GM23338 (cell line): ENCODE results near the gene KLHL41. TPM values are rescaled to one million over a fixed set of nuclear protein-coding genes. Genes with fewer than 3 reads are reported as not detected.

ENCODE experiments used
- ATAC-seq: fragments of 200-7000 bp; cut with Tn5 transposase; 3 replicates; pipeline ENCODE4 v1.9.1; 2020
- DNase-seq: peaks from one replicate; pipeline ENCODE4 v3.0.0-alpha.2; 2015; ENCODE audit warnings: low spot score
- H2AFZ ChIP-seq: fragments of 200-600 bp; sonication (generic); 2 replicates; pipeline ENCODE4 v1.8.0; 2016; ENCODE audit warnings: antibody characterized with exemption, mild to moderate bottlenecking, moderate library complexity
- H3F3A ChIP-seq: fragments of 200-600 bp; sonication (generic); replicated peaks from 2 replicates; pipeline ENCODE4 v1.8.0; 2017; ENCODE audit warnings: antibody characterized with exemption, mixed run types, low read depth
- H3K27ac ChIP-seq: fragments of 200-600 bp; sonication (generic); 2 replicates; pipeline ENCODE4 v1.6.1; 2016; ENCODE audit warnings: low read depth
- H3K27me3 ChIP-seq: fragments of 200-600 bp; sonication (generic); 2 replicates; pipeline ENCODE4 v1.8.0; 2016; ENCODE audit warnings: mild to moderate bottlenecking, mixed run types, moderate library complexity; ENCODE audit not compliant: insufficient read depth
- H3K36me3 ChIP-seq: fragments of 200-600 bp; sonication (generic); 2 replicates; pipeline ENCODE4 v1.8.0; 2016; ENCODE audit warnings: mild to moderate bottlenecking; ENCODE audit not compliant: insufficient read depth
- H3K4me1 ChIP-seq: fragments of 200-600 bp; sonication (generic); 2 replicates; pipeline ENCODE4 v1.8.0; 2016; ENCODE audit warnings: mild to moderate bottlenecking, moderate library complexity; ENCODE audit not compliant: insufficient read depth
- H3K4me2 ChIP-seq: fragments of 200-600 bp; sonication (generic); 2 replicates; pipeline ENCODE4 v1.7.1; 2017; ENCODE audit warnings: mixed run types
- H3K4me3 ChIP-seq: fragments of 200-600 bp; sonication (generic); 2 replicates; pipeline ENCODE4 v1.6.1; 2016; ENCODE audit warnings: mixed run types
- H3K79me2 ChIP-seq: fragments of 200-600 bp; sonication (generic); replicated peaks from 2 replicates; pipeline ENCODE4 v1.8.0; 2017; ENCODE audit warnings: mild to moderate bottlenecking; ENCODE audit not compliant: insufficient read depth
- H3K9me2 ChIP-seq: fragments of 200-600 bp; sonication (generic); 2 replicates; pipeline ENCODE4 v1.8.0; 2017; ENCODE audit not compliant: insufficient read depth
- H4K20me1 ChIP-seq: fragments of 200-600 bp; sonication (generic); replicated peaks from 2 replicates; pipeline ENCODE4 v1.8.0; 2017; ENCODE audit warnings: mild to moderate bottlenecking; ENCODE audit not compliant: insufficient read depth
- H3K27ac Mint-ChIP-seq: 2 replicates; pipeline ENCODE4 v1.8.0; 2020; ENCODE audit warnings: inconsistent platforms, mild to moderate bottlenecking, moderate library complexity, mixed read lengths
- H3K27me3 Mint-ChIP-seq: 3 replicates; pipeline ENCODE4 v1.8.0; 2022; ENCODE audit warnings: low read depth, mild to moderate bottlenecking, moderate library complexity, mixed read lengths, inconsistent platforms; ENCODE audit not compliant: insufficient read depth, poor library complexity
- H3K36me3 Mint-ChIP-seq: 3 replicates; pipeline ENCODE4 v1.8.0; 2021; ENCODE audit warnings: low read depth, mild to moderate bottlenecking, inconsistent platforms, moderate library complexity, mixed read lengths
- H3K4me1 Mint-ChIP-seq: 3 replicates; pipeline ENCODE4 v1.8.0; 2020; ENCODE audit warnings: mild to moderate bottlenecking, inconsistent platforms, mixed read lengths
- H3K4me3 Mint-ChIP-seq: 3 replicates; pipeline ENCODE4 v1.8.0; 2021; ENCODE audit warnings: moderate library complexity, mild to moderate bottlenecking, inconsistent platforms, mixed read lengths
- H3K9me3 Mint-ChIP-seq: 3 replicates; pipeline ENCODE4 v1.8.0; 2020; ENCODE audit warnings: moderate library complexity, mild to moderate bottlenecking, inconsistent platforms, mixed read lengths
- CREB1 ChIP-seq: fragments of 250-450 bp; sonication (Bioruptor Pico); IDR thresholded peaks from 2 replicates; pipeline ENCODE4 v1.5.0; 2020; ENCODE audit warnings: low read depth, mild to moderate bottlenecking, moderate library complexity
- ETS1 ChIP-seq: IDR thresholded peaks from 2 replicates; pipeline ENCODE4 v1.6.1; 2016; ENCODE audit warnings: antibody characterized with exemption
- EZH2 ChIP-seq: fragments of 200-600 bp; sonication (generic); IDR thresholded peaks from one replicate; pipeline ENCODE4 v1.8.0; 2017; ENCODE audit warnings: antibody characterized with exemption, mild to moderate bottlenecking, low read depth; ENCODE audit not compliant: unreplicated experiment
- EZH2phosphoT487 ChIP-seq: fragments of 200-600 bp; sonication (generic); IDR thresholded peaks from one replicate; pipeline ENCODE4 v1.8.1; 2018; ENCODE audit warnings: antibody characterized with exemption; ENCODE audit not compliant: unreplicated experiment
- JUNB ChIP-seq: IDR thresholded peaks from one replicate; pipeline ENCODE4 v1.6.1; 2016; ENCODE audit warnings: antibody characterized with exemption; ENCODE audit not compliant: unreplicated experiment
- NANOG ChIP-seq: IDR thresholded peaks from 2 replicates; pipeline ENCODE4 v1.6.1; 2016; ENCODE audit warnings: antibody characterized with exemption, borderline replicate concordance
- REST ChIP-seq: IDR thresholded peaks from one replicate; pipeline ENCODE4 v1.6.1; 2018; ENCODE audit warnings: antibody characterized with exemption; ENCODE audit not compliant: unreplicated experiment
- STAT1 ChIP-seq: IDR thresholded peaks from one replicate; pipeline ENCODE4 v1.6.1; 2016; ENCODE audit warnings: antibody characterized with exemption; ENCODE audit not compliant: unreplicated experiment
- ZNF331 ChIP-seq: fragments of 250-450 bp; sonication (Bioruptor Pico); IDR thresholded peaks from 2 replicates; pipeline ENCODE4 v1.5.0; 2020; ENCODE audit warnings: low read depth, mild to moderate bottlenecking, moderate library complexity
- polyA plus RNA-seq: library from polyadenylated mRNA; unstranded; fragments of >200 nt; fragmentation: Nextera tagmentation; extraction: Ambion mirVana; gene quantifications from 2 replicates; pipeline ENCODE4 v1.2.1, GENCODE V29; 2016
- total RNA-seq: library from RNA; depleted of rRNA; stranded (reverse); fragments of >200 nt; shearing (Covaris generic); gene quantifications from 2 replicates; pipeline ENCODE4 v1.2.3, GENCODE V29; 2014
- TF ChIP-seq, protein P1 (sequence below): fragments of 250-450 bp; sonication (Bioruptor Pico); IDR thresholded peaks from 2 replicates; pipeline ENCODE4 v1.5.0; 2020; ENCODE audit warnings: mild to moderate bottlenecking, moderate library complexity

The KLHL41 gene
- total and polyA plus RNA-seq, 2 experiments from 2014 or later, result not detected

- Mint-ChIP-seq H3K27ac (no peak overlapping the region), H3K4me1 (no peaks in the 10 kb centered on the region), H3K4me3 (no peak overlapping the region), H3K27me3 (peaks cover 5% of the 10 kb centered on the region), H3K36me3 (peaks cover 3% of the 10 kb centered on the region; the same call in 2 of the 3 replicates), H3K9me3 (peaks cover 4% of the 10 kb centered on the region; the same call in 1 of the 3 replicates)
- Histone ChIP-seq H3K27me3 (peaks cover 19% of the 10 kb centered on the region), H3K36me3 (no peaks in the 10 kb centered on the region), H3K4me2 (no peak overlapping the region), H3F3A (no peaks in the 10 kb centered on the region), H3K9me2 (no peaks in the 10 kb centered on the region), H3K4me1 (no peaks in the 10 kb centered on the region), H3K27ac (no peak overlapping the region), H3K79me2 (no peaks in the 10 kb centered on the region), H3K4me3 (no peak overlapping the region), H2AFZ (no peak overlapping the region), H4K20me1 (no peaks in the 10 kb centered on the region)
- no peak for ATAC-seq
- TF ChIP-seq EZH2phosphoT487 (no peak), EZH2 (no peak), ETS1 (no peak), JUNB (no peak), NANOG (no peak), REST (no peak), CREB1 (CRISPR knock-in tag) (no peak), ZNF331 (CRISPR knock-in tag) (no peak)
- no peak for DNase-seq
Measured at GRCh38 chr2:169486487-169486886, 23.0 kb upstream of the KLHL41 start.

GRCh38 chr2:169490834-169491233 lies 18.7 kb upstream of the KLHL41 start:
- peaks cover 3% of the 10 kb centered on the region; the same call in 2 of the 3 replicates for H3K36me3 Mint-ChIP-seq
- no peaks in the 10 kb centered on the region for H3K79me2 ChIP-seq
- H3K36me3 ChIP-seq, result no peaks in the 10 kb centered on the region
- H3K27ac Mint-ChIP-seq, result no peak overlapping the region
- ATAC-seq (no peak), DNase-seq (no peak)
- H4K20me1 ChIP-seq, result no peaks in the 10 kb centered on the region
- no peaks in the 10 kb centered on the region for H3K27me3 ChIP-seq
- H2AFZ ChIP-seq, result no peak overlapping the region
- peaks cover 4% of the 10 kb centered on the region; the same call in 1 of the 3 replicates for H3K9me3 Mint-ChIP-seq
- H3K4me3 ChIP-seq, result no peak overlapping the region
- H3K9me2 ChIP-seq, result no peaks in the 10 kb centered on the region
- no peak overlapping the region for H3K4me3 Mint-ChIP-seq
- H3K27me3 Mint-ChIP-seq, result peaks cover 2% of the 10 kb centered on the region
- no peaks in the 10 kb centered on the region for H3K4me1 ChIP-seq
- no peak overlapping the region for H3K4me2 ChIP-seq
- no peaks in the 10 kb centered on the region for H3F3A ChIP-seq
- no peak overlapping the region for H3K27ac ChIP-seq
- H3K4me1 Mint-ChIP-seq, result no peaks in the 10 kb centered on the region
- TF ChIP-seq STAT1 (no peak), EZH2 (no peak), ETS1 (no peak), CREB1 (CRISPR knock-in tag) (no peak), EZH2phosphoT487 (no peak)
- TF ChIP-seq, protein P1, sequence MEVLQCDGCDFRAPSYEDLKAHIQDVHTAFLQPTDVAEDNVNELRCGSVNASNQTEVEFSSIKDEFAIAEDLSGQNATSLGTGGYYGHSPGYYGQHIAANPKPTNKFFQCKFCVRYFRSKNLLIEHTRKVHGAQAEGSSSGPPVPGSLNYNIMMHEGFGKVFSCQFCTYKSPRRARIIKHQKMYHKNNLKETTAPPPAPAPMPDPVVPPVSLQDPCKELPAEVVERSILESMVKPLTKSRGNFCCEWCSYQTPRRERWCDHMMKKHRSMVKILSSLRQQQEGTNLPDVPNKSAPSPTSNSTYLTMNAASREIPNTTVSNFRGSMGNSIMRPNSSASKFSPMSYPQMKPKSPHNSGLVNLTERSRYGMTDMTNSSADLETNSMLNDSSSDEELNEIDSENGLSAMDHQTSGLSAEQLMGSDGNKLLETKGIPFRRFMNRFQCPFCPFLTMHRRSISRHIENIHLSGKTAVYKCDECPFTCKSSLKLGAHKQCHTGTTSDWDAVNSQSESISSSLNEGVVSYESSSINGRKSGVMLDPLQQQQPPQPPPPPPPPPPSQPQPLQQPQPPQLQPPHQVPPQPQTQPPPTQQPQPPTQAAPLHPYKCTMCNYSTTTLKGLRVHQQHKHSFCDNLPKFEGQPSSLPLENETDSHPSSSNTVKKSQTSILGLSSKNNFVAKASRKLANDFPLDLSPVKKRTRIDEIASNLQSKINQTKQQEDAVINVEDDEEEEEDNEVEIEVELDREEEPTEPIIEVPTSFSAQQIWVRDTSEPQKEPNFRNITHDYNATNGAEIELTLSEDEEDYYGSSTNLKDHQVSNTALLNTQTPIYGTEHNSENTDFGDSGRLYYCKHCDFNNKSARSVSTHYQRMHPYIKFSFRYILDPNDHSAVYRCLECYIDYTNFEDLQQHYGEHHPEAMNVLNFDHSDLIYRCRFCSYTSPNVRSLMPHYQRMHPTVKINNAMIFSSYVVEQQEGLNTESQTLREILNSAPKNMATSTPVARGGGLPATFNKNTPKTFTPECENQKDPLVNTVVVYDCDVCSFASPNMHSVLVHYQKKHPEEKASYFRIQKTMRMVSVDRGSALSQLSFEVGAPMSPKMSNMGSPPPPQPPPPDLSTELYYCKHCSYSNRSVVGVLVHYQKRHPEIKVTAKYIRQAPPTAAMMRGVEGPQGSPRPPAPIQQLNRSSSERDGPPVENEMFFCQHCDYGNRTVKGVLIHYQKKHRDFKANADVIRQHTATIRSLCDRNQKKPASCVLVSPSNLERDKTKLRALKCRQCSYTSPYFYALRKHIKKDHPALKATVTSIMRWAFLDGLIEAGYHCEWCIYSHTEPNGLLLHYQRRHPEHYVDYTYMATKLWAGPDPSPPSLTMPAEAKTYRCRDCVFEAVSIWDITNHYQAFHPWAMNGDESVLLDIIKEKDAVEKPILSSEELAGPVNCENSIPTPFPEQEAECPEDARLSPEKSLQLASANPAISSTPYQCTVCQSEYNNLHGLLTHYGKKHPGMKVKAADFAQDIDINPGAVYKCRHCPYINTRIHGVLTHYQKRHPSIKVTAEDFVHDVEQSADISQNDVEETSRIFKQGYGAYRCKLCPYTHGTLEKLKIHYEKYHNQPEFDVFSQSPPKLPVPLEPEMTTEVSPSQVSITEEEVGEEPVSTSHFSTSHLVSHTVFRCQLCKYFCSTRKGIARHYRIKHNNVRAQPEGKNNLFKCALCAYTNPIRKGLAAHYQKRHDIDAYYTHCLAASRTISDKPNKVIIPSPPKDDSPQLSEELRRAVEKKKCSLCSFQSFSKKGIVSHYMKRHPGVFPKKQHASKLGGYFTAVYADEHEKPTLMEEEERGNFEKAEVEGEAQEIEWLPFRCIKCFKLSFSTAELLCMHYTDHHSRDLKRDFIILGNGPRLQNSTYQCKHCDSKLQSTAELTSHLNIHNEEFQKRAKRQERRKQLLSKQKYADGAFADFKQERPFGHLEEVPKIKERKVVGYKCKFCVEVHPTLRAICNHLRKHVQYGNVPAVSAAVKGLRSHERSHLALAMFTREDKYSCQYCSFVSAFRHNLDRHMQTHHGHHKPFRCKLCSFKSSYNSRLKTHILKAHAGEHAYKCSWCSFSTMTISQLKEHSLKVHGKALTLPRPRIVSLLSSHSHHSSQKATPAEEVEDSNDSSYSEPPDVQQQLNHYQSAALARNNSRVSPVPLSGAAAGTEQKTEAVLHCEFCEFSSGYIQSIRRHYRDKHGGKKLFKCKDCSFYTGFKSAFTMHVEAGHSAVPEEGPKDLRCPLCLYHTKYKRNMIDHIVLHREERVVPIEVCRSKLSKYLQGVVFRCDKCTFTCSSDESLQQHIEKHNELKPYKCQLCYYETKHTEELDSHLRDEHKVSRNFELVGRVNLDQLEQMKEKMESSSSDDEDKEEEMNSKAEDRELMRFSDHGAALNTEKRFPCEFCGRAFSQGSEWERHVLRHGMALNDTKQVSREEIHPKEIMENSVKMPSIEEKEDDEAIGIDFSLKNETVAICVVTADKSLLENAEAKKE, result no peak
